GM12878 (cell line): ENCODE results near the gene AKAP11. TPM values are rescaled to one million over a fixed set of nuclear protein-coding genes. Genes with fewer than 3 reads are reported as not detected.

Source experiments
- ASH2L ChIP-seq: fragments of 300-600, 200-600 bp; sonication (generic); IDR thresholded peaks from 2 replicates; pipeline ENCODE4 v1.6.1; 2017; ENCODE audit warnings: low read depth, mild to moderate bottlenecking, borderline replicate concordance
- ATF7 ChIP-seq: fragments of 450-650 bp; IDR thresholded peaks from 2 replicates; pipeline ENCODE4 v1.6.1; 2016; ENCODE audit warnings: low read depth, mild to moderate bottlenecking
- BRCA1 ChIP-seq: IDR thresholded peaks from 2 replicates; pipeline ENCODE4 v1.6.1; 2011; ENCODE audit warnings: low read depth, low read length, improper control_type of control experiment
- CBFB ChIP-seq: IDR thresholded peaks from 2 replicates; pipeline ENCODE4 v1.6.1; 2016; ENCODE audit warnings: antibody characterized with exemption, low read depth
- CBX3 ChIP-seq: fragments of 200-600 bp; sonication (generic); IDR thresholded peaks from 2 replicates; pipeline ENCODE4 v1.6.1; 2016; ENCODE audit warnings: low read depth, borderline replicate concordance
- CHD1 ChIP-seq: IDR thresholded peaks from 2 replicates; pipeline ENCODE4 v1.6.1; 2012; ENCODE audit warnings: low read depth, low read length, improper control_type of control experiment
- FOS ChIP-seq: IDR thresholded peaks from 3 replicates; pipeline ENCODE4 v1.6.1; 2011; ENCODE audit warnings: borderline replicate concordance; ENCODE audit not compliant: insufficient read length; ENCODE audit errors: extremely low read depth
- FOXM1 ChIP-seq: IDR thresholded peaks from 2 replicates; pipeline ENCODE4 v1.6.1; 2012; ENCODE audit warnings: low read depth, mild to moderate bottlenecking, inconsistent platforms, low read length, moderate library complexity
- GABPA ChIP-seq: IDR thresholded peaks from 2 replicates; pipeline ENCODE4 v1.6.1; 2014; ENCODE audit warnings: antibody characterized with exemption, low read depth, mild to moderate bottlenecking, inconsistent platforms
- HDAC6 ChIP-seq: fragments of 200-600 bp; sonication (generic); IDR thresholded peaks from one replicate; pipeline ENCODE4 v1.8.0; 2017; ENCODE audit warnings: antibody characterized with exemption; ENCODE audit not compliant: unreplicated experiment
- HDGF ChIP-seq: fragments of 450-650 bp; IDR thresholded peaks from 2 replicates; pipeline ENCODE4 v1.6.1; 2016; ENCODE audit warnings: antibody characterized with exemption
- IRF4 ChIP-seq: IDR thresholded peaks from 2 replicates; pipeline ENCODE4 v1.6.1; 2011; ENCODE audit warnings: low read depth, low read length
- LARP7 ChIP-seq: fragments of 450-650 bp; IDR thresholded peaks from 2 replicates; pipeline ENCODE4 v1.6.1; 2017; ENCODE audit warnings: mild to moderate bottlenecking
- NFYA ChIP-seq: IDR thresholded peaks from 2 replicates; pipeline ENCODE4 v1.6.1; 2011; ENCODE audit warnings: low read depth, mild to moderate bottlenecking, low read length, improper control_type of control experiment, borderline replicate concordance
- PML ChIP-seq: IDR thresholded peaks from 2 replicates; pipeline ENCODE4 v1.6.1; 2012; ENCODE audit warnings: low read length, inconsistent platforms
- RAD21 ChIP-seq: IDR thresholded peaks from 2 replicates; pipeline ENCODE4 v1.6.1; 2011; ENCODE audit warnings: mild to moderate bottlenecking, low read depth, low read length, moderate library complexity; ENCODE audit not compliant: insufficient read depth
- RELA ChIP-seq: fragments of 450-650 bp; IDR thresholded peaks from 2 replicates; pipeline ENCODE4 v1.8.0; 2014; ENCODE audit warnings: borderline replicate concordance; ENCODE audit not compliant: partially characterized antibody
- SIX5 ChIP-seq: IDR thresholded peaks from 2 replicates; pipeline ENCODE4 v1.6.1; 2011; ENCODE audit warnings: mild to moderate bottlenecking, low read depth, low read length, moderate library complexity; ENCODE audit not compliant: severe bottlenecking
- SREBF1 ChIP-seq: IDR thresholded peaks from 2 replicates; pipeline ENCODE4 v1.6.1; 2012; ENCODE audit warnings: mild to moderate bottlenecking, low read length
- SUPT20H ChIP-seq: IDR thresholded peaks from 2 replicates; pipeline ENCODE4 v1.6.1; 2011; ENCODE audit warnings: low read depth, mild to moderate bottlenecking, low read length, moderate library complexity, borderline replicate concordance; ENCODE audit not compliant: control insufficient read depth
- TBL1XR1 ChIP-seq: IDR thresholded peaks from 2 replicates; pipeline ENCODE4 v1.6.1; 2012; ENCODE audit warnings: low read depth, low read length, improper control_type of control experiment
- ZBTB33 ChIP-seq: fragments of 450-650 bp; IDR thresholded peaks from 2 replicates; pipeline ENCODE4 v1.6.1; 2017; ENCODE audit warnings: mild to moderate bottlenecking
- ZNF384 ChIP-seq: IDR thresholded peaks from 2 replicates; pipeline ENCODE4 v1.6.1; 2012; ENCODE audit warnings: low read depth, mild to moderate bottlenecking, low read length, improper control_type of control experiment, borderline replicate concordance
- ZNF592 ChIP-seq: fragments of 450-650 bp; IDR thresholded peaks from 2 replicates; pipeline ENCODE4 v1.6.1; 2017; ENCODE audit warnings: mild to moderate bottlenecking, moderate library complexity
- ZSCAN29 ChIP-seq: fragments of 450-650 bp; IDR thresholded peaks from 2 replicates; pipeline ENCODE4 v1.6.1; 2017; ENCODE audit warnings: mild to moderate bottlenecking, moderate library complexity
- polyA plus RNA-seq, 11 experiments: library from polyadenylated mRNA; depleted of rRNA in 4 of 11; unstranded in 6 of 11; stranded (reverse) in 5 of 11; fragments of >200 nt; fragmentation: Nextera tagmentation in 4 of 11; fragmentation: Illumina TruSeq in 1 of 11; extraction: Ambion mirVana in 4 of 11; extraction: Trizol in 1 of 11; gene quantifications; 1 replicate in 1 of 11; 2 replicates in 10 of 11; pipeline versions ENCODE4 v1.2.1 to v1.2.3, GENCODE V29; 2011 to 2016; ENCODE audit warnings: inconsistent platforms in 2 of 11, missing spikeins in 2 of 11, low read depth in 1 of 11
- total RNA-seq, 4 experiments: library from RNA; depleted of rRNA in 3 of 4; stranded (reverse); fragments of >200 nt in 3 of 4; fragmentation: Illumina TruSeq in 1 of 4; extraction: Trizol in 1 of 4; gene quantifications; 2 replicates each; pipeline versions ENCODE4 v1.2.1 to v1.2.3, GENCODE V29; 2013 to 2021

Gene AKAP11
- total and polyA plus RNA-seq, 10 of the 15 experiments (the other 5 are each of a cell fraction or from before 2014, with no cell fraction given) = 4.8 to 36.8 (median 17.9) TPM

GRCh38 chr13:42272115-42272803 lies at the start of gene AKAP11 (continued):
- TF ChIP-seq BRCA1 = no peak
- no peak for TF ChIP-seq FOS
- TF ChIP-seq FOXM1 = no peak
- 0 out of 2 replicates have a peak, but pooled peaks have one; percentile 74 for TF ChIP-seq CHD1
- no peak for TF ChIP-seq SIX5
- no peak for TF ChIP-seq NFYA
- TF ChIP-seq RAD21 = no peak
- no peak for TF ChIP-seq GABPA
- no peak for TF ChIP-seq ZNF592
- no peak for TF ChIP-seq SREBF1
- peak; percentile 84 for TF ChIP-seq LARP7
- no peak for TF ChIP-seq ZSCAN29
- TF ChIP-seq SUPT20H = no peak
- TF ChIP-seq ATF7 = no peak
- TF ChIP-seq IRF4 = no peak
- TF ChIP-seq RELA = no peak
- TF ChIP-seq PML = no peak
- TF ChIP-seq HDGF = peak; percentile 67
- TF ChIP-seq HDAC6 = no peak
- no peak for TF ChIP-seq ZNF384
- no peak for TF ChIP-seq CBX3
- no peak for TF ChIP-seq ZBTB33
- no peak; the same call in 1 of the 2 replicates for TF ChIP-seq CBFB
- TF ChIP-seq TBL1XR1 = no peak
- no peak for TF ChIP-seq ASH2L
